HUES6 (cell line): ENCODE measurements around the gene GSTT2B.
A peak's percentile ranks its signal among the peaks of the same experiment; 100 is the strongest.
"Not testable (repeated sequence)": the region's sequence is repeated elsewhere in the genome, so short reads cannot be mapped to it uniquely, and the experiment has no call there.

Source experiments
- H3K27ac ChIP-seq: 2 replicates; pipeline ENCODE4 v1.7.0; 2013; ENCODE audit warnings: low read depth, mild to moderate bottlenecking, low read length, inconsistent platforms
- H3K27me3 ChIP-seq: 2 replicates; pipeline ENCODE4 v1.6.1; 2013; ENCODE audit warnings: low read length; ENCODE audit not compliant: control insufficient read depth, insufficient read depth
- H3K36me3 ChIP-seq: 2 replicates; pipeline ENCODE4 v1.6.1; 2013; ENCODE audit warnings: low read length; ENCODE audit not compliant: control insufficient read depth, insufficient read depth
- H3K4me1 ChIP-seq: 2 replicates; pipeline ENCODE4 v1.6.1; 2013; ENCODE audit warnings: low read length; ENCODE audit not compliant: control insufficient read depth, insufficient read depth
- H3K4me3 ChIP-seq: 2 replicates; pipeline ENCODE4 v1.5.1; 2013; ENCODE audit warnings: low read depth, low read length
- H3K9ac ChIP-seq: one replicate; pipeline ENCODE4 v1.6.1; 2013; ENCODE audit warnings: mild to moderate bottlenecking, low read length
- H3K9me3 ChIP-seq: 2 replicates; pipeline ENCODE4 v1.6.1; 2013; ENCODE audit warnings: low read depth, low read length; ENCODE audit not compliant: control insufficient read depth, insufficient read depth

Gene GSTT2B

GRCh38 chr22:23961084-23961771 lies at the start of gene GSTT2B:
TSS of gene GSTT2B (minus strand) at chr22:23961195. CDS start at chr22:23961131, 64 bp downstream.
- not testable (repeated sequence) for H3K9me3 ChIP-seq, H3K36me3 ChIP-seq, H3K4me1 ChIP-seq, H3K27me3 ChIP-seq, H3K27ac ChIP-seq, H3K9ac ChIP-seq
- H3K4me3 ChIP-seq, result peak within 1 kb of the TSS; percentile 20; the same call in 1 of the 2 replicates

GRCh38 chr22:24010018-24010391 lies 49.0 kb upstream of the GSTT2B start:
- Histone ChIP-seq H3K36me3 (no peaks in the 10 kb centered on the region; the same call in 1 of the 2 replicates), H3K4me1 (peaks cover 5% of the 10 kb centered on the region; the same call in 1 of the 2 replicates)

GRCh38 chr22:24009227-24010017 lies 48.4 kb upstream of the GSTT2B start:
- H3K4me3 ChIP-seq, result no peak overlapping the region
- H3K9ac ChIP-seq, result no peak overlapping the region
- no peak overlapping the region for H3K27ac ChIP-seq
- no peaks in the 10 kb centered on the region; the same call in 1 of the 2 replicates for H3K36me3 ChIP-seq
- H3K27me3 ChIP-seq, result no peaks in the 10 kb centered on the region
- no peaks in the 10 kb centered on the region for H3K9me3 ChIP-seq
- peaks cover 5% of the 10 kb centered on the region; the same call in 1 of the 2 replicates for H3K4me1 ChIP-seq

More at GRCh38 chr22:24010018-24010391, 49.0 kb upstream of the GSTT2B start:
- no peak overlapping the region for H3K27ac ChIP-seq
- no peak overlapping the region for H3K9ac ChIP-seq
- H3K27me3 ChIP-seq, result no peaks in the 10 kb centered on the region
- no peak overlapping the region for H3K4me3 ChIP-seq
- H3K9me3 ChIP-seq, result no peaks in the 10 kb centered on the region

- Histone ChIP-seq H3K27ac (no peak overlapping the region), H3K9ac (no peak overlapping the region), H3K4me3 (no peak overlapping the region), H3K27me3 (no peaks in the 10 kb centered on the region), H3K9me3 (no peaks in the 10 kb centered on the region), H3K36me3 (no peaks in the 10 kb centered on the region), H3K4me1 (peaks cover 5% of the 10 kb centered on the region; the same call in 1 of the 2 replicates)
These were observed 47.6 kb upstream of the GSTT2B start for GRCh38 chr22:24008381-24009226.

- no peak overlapping the region for H3K4me3 ChIP-seq
- no peaks in the 10 kb centered on the region for H3K9me3 ChIP-seq
These were observed 47.0 kb upstream of the GSTT2B start for GRCh38 chr22:24008022-24008283.

GRCh38 chr22:24007253-24008021 lies 46.4 kb upstream of the GSTT2B start:
- Histone ChIP-seq H3K4me3 (no peak overlapping the region), H3K27me3 (no peaks in the 10 kb centered on the region)

More at GRCh38 chr22:24008022-24008283, 47.0 kb upstream of the GSTT2B start:
- H3K4me1 ChIP-seq, result peaks cover 5% of the 10 kb centered on the region; the same call in 1 of the 2 replicates
- H3K27ac ChIP-seq, result no peak overlapping the region
- no peaks in the 10 kb centered on the region for H3K27me3 ChIP-seq
- no peaks in the 10 kb centered on the region for H3K36me3 ChIP-seq
- no peak overlapping the region for H3K9ac ChIP-seq

GRCh38 chr22:24006914-24007214 lies 45.9 kb upstream of the GSTT2B start:
- Histone ChIP-seq H3K9ac (no peak overlapping the region), H3K36me3 (no peaks in the 10 kb centered on the region), H3K9me3 (no peaks in the 10 kb centered on the region), H3K27me3 (no peaks in the 10 kb centered on the region), H3K27ac (no peak overlapping the region), H3K4me1 (no peaks in the 10 kb centered on the region), H3K4me3 (no peak overlapping the region)

More at GRCh38 chr22:24007253-24008021, 46.4 kb upstream of the GSTT2B start:
- Histone ChIP-seq H3K27ac (no peak overlapping the region), H3K9ac (no peak overlapping the region), H3K36me3 (no peaks in the 10 kb centered on the region), H3K4me1 (peaks cover 3% of the 10 kb centered on the region; the same call in 1 of the 2 replicates), H3K9me3 (no peaks in the 10 kb centered on the region)

GRCh38 chr22:24006207-24006913 lies 45.4 kb upstream of the GSTT2B start:
- Histone ChIP-seq H3K27me3 (no peaks in the 10 kb centered on the region), H3K4me1 (no peaks in the 10 kb centered on the region), H3K9me3 (no peaks in the 10 kb centered on the region), H3K4me3 (no peak overlapping the region), H3K36me3 (no peaks in the 10 kb centered on the region), H3K9ac (no peak overlapping the region), H3K27ac (no peak overlapping the region)

GRCh38 chr22:24005201-24005600 lies 44.2 kb upstream of the GSTT2B start, which contains the start of gene GSTT4:
TSS of gene GSTT4 (minus strand) at chr22:24005453. CDS start at chr22:24005356, 97 bp downstream.
- no peak within 1 kb of the TSS for H3K9ac ChIP-seq
- H3K4me1 ChIP-seq, result no peaks in the 10 kb centered on the region
- H3K27ac ChIP-seq, result no peak within 1 kb of the TSS
- no peaks in the 10 kb centered on the region for H3K9me3 ChIP-seq
- H3K27me3 ChIP-seq, result no peaks in the 10 kb centered on the region
- H3K4me3 ChIP-seq, result no peak within 1 kb of the TSS
- no peaks in the 10 kb centered on the region for H3K36me3 ChIP-seq

GRCh38 chr22:24003887-24004286 lies 42.9 kb upstream of the GSTT2B start:
- Histone ChIP-seq H3K9ac (no peak overlapping the region), H3K36me3 (no peaks in the 10 kb centered on the region), H3K27ac (no peak overlapping the region), H3K27me3 (no peaks in the 10 kb centered on the region), H3K4me3 (no peak overlapping the region), H3K4me1 (no peaks in the 10 kb centered on the region), H3K9me3 (no peaks in the 10 kb centered on the region)
